T-cell (primary cell): ENCODE results near the gene TUFT1. TPM values are rescaled to one million over a fixed set of nuclear protein-coding genes. Genes with fewer than 3 reads are reported as not detected.
A peak's percentile ranks its signal among the peaks of the same experiment; 100 is the strongest.

Experiments used
- ATAC-seq, 4 experiments: fragments of 200-7000 bp in 3 of 4; fragments of 150-1000 bp in 1 of 4; cut with Tn5 transposase; replicated peaks in 1 of 4; 1 replicate in 3 of 4; 2 replicates in 1 of 4; pipeline ENCODE4 v1.10.0; 2021; ENCODE audit warnings: moderate library complexity in 3 of 4, mild to moderate bottlenecking in 2 of 4, moderate number of reproducible peaks in 1 of 4
- CTCF ChIA-PET, 2 donors: fragments of 300-600 bp; sonication (Branson Sonifier 250); formaldehyde crosslinking; loops; one replicate each; lab custom pipeline; 2022; ENCODE audit warnings: antibody characterized with exemption in 2 of 2; lab: Charles Lee
- POLR2A ChIA-PET, 2 donors: fragments of 300-600 bp; sonication (Branson Sonifier 250); formaldehyde crosslinking; loops; one replicate each; lab custom pipeline; 2022; ENCODE audit warnings: antibody characterized with exemption in 2 of 2; lab: Charles Lee
- DNase-seq, 35 experiments: peaks; one replicate each; pipeline versions ENCODE4 v3.0.0 to v3.0.0-alpha.2; 2013 to 2023
- H3K27ac ChIP-seq: one replicate; pipeline ENCODE4 v1.5.1; 2013; ENCODE audit warnings: low read length
- H3K27me3 ChIP-seq, 2 experiments: replicated peaks in 1 of 2; 1 replicate in 1 of 2; 2 replicates in 1 of 2; pipeline versions ENCODE4 v1.6.1 to v1.7.0; 2013; ENCODE audit warnings: low read length in 1 of 2, mixed read lengths in 1 of 2; ENCODE audit not compliant: control insufficient read depth in 2 of 2, insufficient read depth in 2 of 2; ENCODE audit errors: extremely low read depth in 1 of 2
- H3K36me3 ChIP-seq, 2 donors: 1 replicate in 1 of 2; 2 replicates in 1 of 2; pipeline versions ENCODE4 v1.6.1 to v1.7.0; 2013; ENCODE audit warnings: low read length in 1 of 2; ENCODE audit not compliant: control insufficient read depth in 2 of 2, insufficient read depth in 1 of 2; ENCODE audit errors: extremely low read depth in 1 of 2
- H3K4me1 ChIP-seq, 2 experiments: 1 replicate in 1 of 2; 2 replicates in 1 of 2; pipeline versions ENCODE4 v1.6.1 to v1.7.0; 2013; ENCODE audit warnings: low read length in 2 of 2, mixed read lengths in 1 of 2; ENCODE audit not compliant: insufficient read depth in 2 of 2, control insufficient read depth in 1 of 2; ENCODE audit errors: extremely low read depth in 1 of 2
- H3K4me3 ChIP-seq, 2 donors: 1 replicate in 1 of 2; 2 replicates in 1 of 2; pipeline versions ENCODE4 v1.5.1 to v1.7.0; 2013; ENCODE audit warnings: mild to moderate bottlenecking in 2 of 2, low read length in 1 of 2, moderate library complexity in 1 of 2; ENCODE audit not compliant: control insufficient read depth in 1 of 2; ENCODE audit errors: extremely low read depth in 1 of 2
- H3K9me3 ChIP-seq: 2 replicates; pipeline ENCODE4 v1.7.0; 2013
- H3K27ac Mint-ChIP-seq, 2 donors: one replicate each; pipeline ENCODE4 v1.8.0; 2020 to 2021; ENCODE audit warnings: mild to moderate bottlenecking in 2 of 2, mixed read lengths in 2 of 2
- H3K27me3 Mint-ChIP-seq, 2 donors: one replicate each; pipeline ENCODE4 v1.8.0; 2021 to 2022; ENCODE audit warnings: mixed read lengths in 2 of 2
- H3K36me3 Mint-ChIP-seq: one replicate; pipeline ENCODE4 v1.8.0; 2021; ENCODE audit warnings: mixed read lengths
- H3K4me1 Mint-ChIP-seq, 3 donors: one replicate each; pipeline ENCODE4 v1.8.0; 2020 to 2022; ENCODE audit warnings: mixed read lengths in 3 of 3, mild to moderate bottlenecking in 1 of 3
- H3K4me3 Mint-ChIP-seq, 3 donors: one replicate each; pipeline ENCODE4 v1.8.0; 2020 to 2022; ENCODE audit warnings: mild to moderate bottlenecking in 3 of 3, mixed read lengths in 3 of 3, moderate library complexity in 3 of 3
- H3K9me3 Mint-ChIP-seq, 3 donors: one replicate each; pipeline ENCODE4 v1.8.0; 2020 to 2022; ENCODE audit warnings: mixed read lengths in 3 of 3
- WGBS: methylation state at CpG from one replicate; pipeline ENCODE4 v1.1.5; 2013; ENCODE audit warnings: missing lambda C conversion rate; ENCODE audit not compliant: insufficient coverage; 5-methylcytosine and 5-hydroxymethylcytosine counted together
- total RNA-seq, 35 experiments: library from RNA in 6 of 35; stranded (reverse) in 6 of 35; fragments of 120-200 nt in 1 of 35; gene quantifications; one replicate each; pipeline versions ENCODE4 v1.2.1 to v1.2.4 and lab custom pipeline; 2013 to 2026

Gene TUFT1
- total RNA-seq, 5 donors from 2014 or later (not counting 1 experiment from before 2014, with no cell fraction given): 2.8 to 5.5 (median 4.3) TPM

DNA sequence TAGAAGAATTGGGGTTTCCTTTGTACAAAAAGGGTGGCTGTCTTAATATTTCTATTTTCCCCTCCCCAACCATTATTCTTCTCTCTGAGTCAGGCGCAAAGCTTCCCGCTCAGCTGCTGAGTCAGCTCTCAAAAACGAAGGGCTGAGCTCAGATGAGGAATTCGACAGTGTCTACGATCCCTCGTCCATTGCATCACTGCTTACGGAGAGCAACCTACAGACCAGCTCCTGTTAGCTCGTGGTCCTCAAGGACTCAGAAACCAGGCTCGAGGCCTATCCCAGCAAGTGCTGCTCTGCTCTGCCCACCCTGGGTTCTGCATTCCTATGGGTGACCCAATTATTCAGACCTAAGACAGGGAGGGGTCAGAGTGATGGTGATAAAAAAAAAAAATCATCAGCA is 3.0 kb upstream of the TUFT1 start:
- ChIA-PET CTCF (interaction anchor here in 1 of 2 donors (0.9 kb wide), 1 partner anchor 17 kb away, joined by 4 read pairs; no protein-coding TSS in a partner anchor), POLR2A (no interaction called here)
- Mint-ChIP-seq H3K4me3 (no peak overlapping the region), H3K36me3 (no peaks in the 10 kb centered on the region), H3K27me3 (peaks cover 6 to 7% of the 10 kb centered on the region in 2 donors), H3K9me3 (no peaks in the 10 kb centered on the region), H3K4me1 (peaks cover 22 to 28% (median 28%) of the 10 kb centered on the region in 3 donors), H3K27ac (no peak overlapping the region)
- H3K27me3 ChIP-seq: peaks cover 0 to 10% of the 10 kb centered on the region in 2 experiments
- no peak overlapping the region for H3K4me3 ChIP-seq
- 94% methylated on average over 8 of the region's 9 CpGs for WGBS
- no peak overlapping the region for H3K27ac ChIP-seq
- no peak for DNase-seq
- ATAC-seq: no peak
- peaks cover 3 to 21% of the 10 kb centered on the region in 2 experiments for H3K4me1 ChIP-seq
- H3K9me3 ChIP-seq: no peaks in the 10 kb centered on the region
- no peaks in the 10 kb centered on the region for H3K36me3 ChIP-seq

DNA sequence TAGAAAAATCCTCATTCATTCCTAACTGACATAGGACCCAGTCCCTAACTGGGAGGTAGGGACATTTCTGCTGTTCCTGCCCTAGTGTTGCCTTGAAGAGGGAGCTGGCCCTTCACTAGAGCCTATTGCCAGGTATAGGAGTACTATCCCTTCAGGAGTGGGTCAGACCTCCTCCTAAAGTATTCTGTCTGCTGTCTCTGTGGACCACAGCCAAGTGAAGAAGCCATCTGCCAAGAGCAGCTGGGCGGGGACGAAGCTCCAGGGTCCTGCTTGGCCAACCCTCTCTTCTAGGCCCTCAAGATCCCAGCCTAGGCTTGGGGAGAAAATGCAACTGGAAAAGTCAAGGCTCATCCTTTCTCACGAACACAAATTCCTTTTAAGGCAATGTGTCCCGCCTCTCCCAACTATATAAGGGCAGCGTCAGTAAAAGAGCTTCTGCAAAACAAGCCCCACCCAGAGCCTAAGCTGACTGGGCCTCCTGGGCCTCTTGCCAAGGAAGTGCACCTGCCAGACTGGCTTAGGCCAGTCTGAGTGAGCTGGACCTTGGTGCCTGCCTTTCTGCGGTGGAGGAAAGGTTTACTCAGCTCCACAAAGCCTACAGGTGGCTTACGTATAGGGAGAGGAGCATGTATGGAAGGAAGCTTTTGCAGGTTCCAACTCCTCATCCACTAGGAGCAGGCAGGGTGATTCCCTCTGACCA is 638 bp upstream of the TUFT1 start:
- Histone ChIP-seq H3K36me3 (no peaks in the 10 kb centered on the region), H3K27me3 (peaks cover 0 to 12% of the 10 kb centered on the region in 2 experiments), H3K4me3 (peak overlapping the region; percentile 75 to 86), H3K27ac (no peak overlapping the region), H3K9me3 (no peaks in the 10 kb centered on the region), H3K4me1 (peaks cover 3 to 21% of the 10 kb centered on the region in 2 experiments)
- peak in 3 of 4 experiments; percentile 8 to 51 (median 39) for ATAC-seq
- 36% methylated on average over 3 of the region's 7 CpGs for WGBS
- Mint-ChIP-seq H3K27me3 (peaks cover 7 to 8% of the 10 kb centered on the region in 2 donors), H3K4me1 (peaks cover 22 to 29% (median 28%) of the 10 kb centered on the region in 3 donors), H3K36me3 (no peaks in the 10 kb centered on the region), H3K9me3 (no peaks in the 10 kb centered on the region), H3K4me3 (peak overlapping the region; percentile 92 to 98 (median 94)), H3K27ac (peak overlapping the region in 1 of 2 donors; percentile 41)
- peak in 12 of 35 experiments; percentile 1 to 43 (median 10) for DNase-seq
- ChIA-PET CTCF (interaction anchor here in 1 of 2 donors (1.3 to 1.4 kb wide), 2 partner anchors 28 to 301 kb away, joined by 3 to 5 read pairs; partner anchors contain the start of genes C2CD4D and CGN), POLR2A (interaction anchor here (0.5 to 0.8 kb wide), 3 partner anchors 13 to 228 kb away, joined by 3 to 4 read pairs (median 4); no protein-coding TSS in a partner anchor)

DNA sequence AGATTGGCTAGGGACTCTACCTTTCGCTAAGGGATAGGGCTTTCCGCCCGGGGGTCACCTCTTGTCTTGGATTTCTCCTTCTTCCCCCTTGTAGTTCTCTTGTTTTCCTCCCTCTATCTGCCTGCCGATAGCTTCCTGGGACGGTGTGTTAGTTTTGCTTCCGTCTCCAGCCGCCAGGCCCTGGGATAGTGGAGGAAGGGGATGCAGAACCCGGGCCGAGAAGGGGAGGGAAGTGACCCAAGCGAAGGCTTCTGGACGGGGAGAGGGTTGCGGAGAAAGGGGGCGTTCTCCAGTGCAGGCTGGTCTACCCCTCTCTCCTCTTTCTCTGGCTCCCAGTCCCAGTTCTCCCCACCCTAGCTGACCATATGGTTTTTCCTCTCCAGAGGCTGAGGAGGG is 871 bp downstream of the TUFT1 start:
- ATAC-seq: no peak

DNA sequence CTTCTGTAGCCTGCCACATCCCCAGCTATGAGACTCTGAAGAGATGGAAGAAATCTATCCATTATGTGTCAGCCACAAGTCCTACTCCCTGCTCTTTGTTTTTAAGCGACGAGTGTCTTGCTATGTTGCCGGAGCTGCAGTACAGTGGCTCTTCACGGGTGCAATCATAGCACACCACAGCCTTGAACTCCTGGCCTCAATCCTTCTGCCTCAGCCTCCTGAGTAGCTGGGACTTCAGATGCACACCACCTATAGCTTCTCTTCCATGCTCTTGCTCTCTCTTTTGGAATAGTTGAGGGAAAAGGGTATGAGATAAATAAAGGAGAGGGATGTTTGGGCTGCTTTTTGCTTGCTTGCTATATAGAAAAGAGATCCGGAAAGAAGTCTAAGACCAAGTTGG is 1.6 kb downstream of the TUFT1 start:
- Mint-ChIP-seq H3K27me3 (peaks cover 7 to 8% of the 10 kb centered on the region in 2 donors), H3K9me3 (no peaks in the 10 kb centered on the region), H3K36me3 (no peaks in the 10 kb centered on the region), H3K4me1 (peaks cover 22 to 29% (median 28%) of the 10 kb centered on the region in 3 donors), H3K27ac (no peak overlapping the region), H3K4me3 (peak overlapping the region; percentile 92 to 98 (median 94))
- Histone ChIP-seq H3K27ac (no peak overlapping the region), H3K4me1 (peaks cover 3 to 21% of the 10 kb centered on the region in 2 experiments), H3K4me3 (no peak overlapping the region), H3K9me3 (no peaks in the 10 kb centered on the region), H3K27me3 (peaks cover 0 to 12% of the 10 kb centered on the region in 2 experiments), H3K36me3 (no peaks in the 10 kb centered on the region)
- WGBS: 90% methylated on average over 3 of the region's 5 CpGs
- POLR2A ChIA-PET: interaction anchor here (0.5 to 0.8 kb wide), 4 partner anchors 13 to 205 kb away, joined by 3 to 4 read pairs (median 3); no protein-coding TSS in a partner anchor
- DNase-seq (no peak), ATAC-seq (no peak)
- CTCF ChIA-PET: interaction anchor here in 1 of 2 donors (0.7 kb wide), 1 partner anchor 77 kb away, joined by 3 read pairs; no protein-coding TSS in a partner anchor

More for the DNA sequence above, 871 bp downstream of the TUFT1 start:
- H3K4me3 Mint-ChIP-seq: peak overlapping the region; percentile 92 to 98 (median 94)
- H3K27me3 Mint-ChIP-seq: peaks cover 7 to 8% of the 10 kb centered on the region in 2 donors
- Histone ChIP-seq H3K4me1 (peaks cover 3 to 21% of the 10 kb centered on the region in 2 experiments), H3K27me3 (peaks cover 0 to 12% of the 10 kb centered on the region in 2 experiments), H3K9me3 (no peaks in the 10 kb centered on the region), H3K27ac (no peak overlapping the region), H3K4me3 (peak overlapping the region; percentile 75 to 86), H3K36me3 (no peaks in the 10 kb centered on the region)
- ChIA-PET CTCF (interaction anchor here in 1 of 2 donors (0.9 kb wide), 1 partner anchor 69 kb away, joined by 4 read pairs; no protein-coding TSS in a partner anchor), POLR2A (interaction anchor here (0.7 to 0.8 kb wide), 3 partner anchors 12 to 359 kb away, joined by 3 to 6 read pairs (median 3); no protein-coding TSS in a partner anchor)
- peak overlapping the region in 1 of 2 donors; percentile 84 for H3K27ac Mint-ChIP-seq
- no peaks in the 10 kb centered on the region for H3K9me3 Mint-ChIP-seq
- peak in 2 of 35 experiments; percentile 7 to 12 for DNase-seq
- peaks cover 22 to 29% (median 28%) of the 10 kb centered on the region in 3 donors for H3K4me1 Mint-ChIP-seq
- no peaks in the 10 kb centered on the region for H3K36me3 Mint-ChIP-seq
- WGBS: no CpG with 5 or more reads among the region's 13 CpGs

DNA sequence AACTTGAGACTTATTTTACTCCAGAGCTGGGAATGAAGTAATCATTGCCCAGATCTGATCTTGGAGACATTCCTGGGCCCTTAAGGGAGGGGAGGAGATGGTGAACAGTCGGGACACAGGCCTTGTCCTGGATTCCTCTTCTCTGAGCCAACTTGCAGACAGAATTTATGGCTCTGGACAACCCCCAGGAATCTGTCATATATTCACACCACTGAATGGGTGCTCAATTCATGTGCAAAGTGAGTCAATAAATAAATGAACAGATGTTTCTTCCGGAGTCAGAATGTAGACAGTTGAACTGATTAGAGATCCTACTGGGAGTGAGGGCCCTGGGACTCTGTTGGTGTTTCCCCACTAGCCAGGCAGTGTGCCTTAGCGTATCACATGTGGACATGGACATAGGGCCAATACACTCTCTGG is 2.6 kb downstream of the TUFT1 start:
- Mint-ChIP-seq H3K36me3 (no peaks in the 10 kb centered on the region), H3K27ac (no peak overlapping the region), H3K27me3 (peaks cover 7 to 8% of the 10 kb centered on the region in 2 donors), H3K9me3 (no peaks in the 10 kb centered on the region), H3K4me3 (no peak overlapping the region), H3K4me1 (peaks cover 28 to 36% (median 36%) of the 10 kb centered on the region in 3 donors)
- CTCF ChIA-PET: no interaction called here
- 100% methylated on average over 2 of the region's 3 CpGs for WGBS
- Histone ChIP-seq H3K36me3 (no peaks in the 10 kb centered on the region), H3K27me3 (peaks cover 0 to 12% of the 10 kb centered on the region in 2 experiments), H3K27ac (no peak overlapping the region), H3K9me3 (no peaks in the 10 kb centered on the region), H3K4me1 (peaks cover 3 to 24% of the 10 kb centered on the region in 2 experiments), H3K4me3 (no peak overlapping the region)
- ATAC-seq (no peak), DNase-seq (no peak)
- POLR2A ChIA-PET: no interaction called here

DNA sequence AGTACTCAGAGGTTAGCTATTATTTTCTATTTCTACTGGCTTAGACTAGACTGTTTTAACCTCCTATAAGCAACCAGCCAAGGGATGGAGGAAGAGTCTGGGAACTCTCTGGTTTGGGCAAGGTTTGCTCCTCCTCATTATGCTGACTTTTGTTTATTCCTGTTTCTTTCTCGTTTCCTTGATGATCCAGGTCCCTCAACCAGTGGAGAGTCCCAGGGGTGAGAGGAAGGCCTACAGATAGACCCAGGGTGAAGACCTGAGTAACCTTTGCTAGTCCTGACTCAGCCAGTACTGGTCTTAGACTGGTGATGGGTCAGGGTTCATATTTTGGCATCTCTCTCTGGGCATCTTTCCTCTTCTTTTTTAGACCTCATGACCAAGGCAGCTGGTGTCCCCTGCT is 5.4 kb downstream of the TUFT1 start:
- no peak for DNase-seq
- H3K9me3 Mint-ChIP-seq: no peaks in the 10 kb centered on the region
- Histone ChIP-seq H3K27me3 (peaks cover 0 to 11% of the 10 kb centered on the region in 2 experiments), H3K27ac (no peak overlapping the region), H3K36me3 (no peaks in the 10 kb centered on the region), H3K4me1 (peaks cover 0 to 12% of the 10 kb centered on the region in 2 experiments), H3K9me3 (no peaks in the 10 kb centered on the region), H3K4me3 (no peak overlapping the region)
- H3K27me3 Mint-ChIP-seq: peaks cover 6 to 8% of the 10 kb centered on the region in 2 donors
- H3K4me1 Mint-ChIP-seq: peaks cover 19 to 26% (median 23%) of the 10 kb centered on the region in 3 donors
- ATAC-seq: no peak
- ChIA-PET POLR2A (no interaction called here), CTCF (interaction anchor here in 1 of 2 donors (0.7 kb wide), 1 partner anchor 443 kb away, joined by 4 read pairs; no protein-coding TSS in a partner anchor)
- H3K4me3 Mint-ChIP-seq: no peak overlapping the region
- WGBS: 33% methylated on average over 1 of the region's 1 CpG
- no peaks in the 10 kb centered on the region for H3K36me3 Mint-ChIP-seq
- H3K27ac Mint-ChIP-seq: no peak overlapping the region
